ENCODE measurements around the gene AACS.

GRCh38 chr12:125124320-125124966, 59.2 kb downstream of the AACS start:
- TF ChIP-seq CTCF (conservative IDR thresholded peaks at IDR 0.05; ENCODE audit: low read depth, low read length) (no peak), BHLHE40 (IDR thresholded peaks at IDR 0.05; ENCODE audit: low read depth, low read length) (no peak), POLR2A (IDR thresholded peaks at IDR 0.05; ENCODE audit: low read depth, low read length) (no peak), USF2 (IDR thresholded peaks at IDR 0.05; ENCODE audit: low read depth, low read length) (no peak), SMC3 (IDR thresholded peaks at IDR 0.05; ENCODE audit: low read depth, low read length) (no peak), RFX5 (IDR thresholded peaks at IDR 0.05; ENCODE audit: low read depth, low read length) (no peak)
